Stimulated activated memory B cell treated with anti-CD40 and anti-IgM and Interleukin-4, amounts not matched to agents 10 μg/mL and 1 μg/mL and 100 μg/mL, for 72 hours (primary cell): ENCODE data around the gene GJC1.
A peak's percentile ranks its signal among the peaks of the same experiment; 100 is the strongest.

ENCODE experiments used
- ATAC-seq: fragments of 150-1000 bp; cut with Tn5 transposase; 2 replicates; pipeline ENCODE4 v1.10.0; 2021
- H3K27ac Mint-ChIP-seq: one replicate; pipeline ENCODE4 v1.8.0; 2022; ENCODE audit warnings: mild to moderate bottlenecking, mixed read lengths
- H3K27me3 Mint-ChIP-seq: one replicate; pipeline ENCODE4 v1.8.0; 2022; ENCODE audit warnings: mixed read lengths
- H3K36me3 Mint-ChIP-seq: one replicate; pipeline ENCODE4 v1.8.0; 2022; ENCODE audit warnings: mixed read lengths
- H3K4me1 Mint-ChIP-seq: one replicate; pipeline ENCODE4 v1.8.0; 2022; ENCODE audit warnings: mixed read lengths
- H3K4me3 Mint-ChIP-seq: one replicate; pipeline ENCODE4 v1.8.0; 2022; ENCODE audit warnings: mild to moderate bottlenecking, moderate library complexity, mixed read lengths
- H3K9me3 Mint-ChIP-seq: one replicate; pipeline ENCODE4 v1.8.0; 2022; ENCODE audit warnings: mixed read lengths

Gene GJC1

GRCh38 chr17:44779211-44780025 is 50.7 kb downstream of the GJC1 start:
- Mint-ChIP-seq H3K27ac (no peak overlapping the region), H3K27me3 (peaks cover 37% of the 10 kb centered on the region), H3K4me3 (peak overlapping the region; percentile 70), H3K4me1 (peaks cover 27% of the 10 kb centered on the region), H3K9me3 (no peaks in the 10 kb centered on the region), H3K36me3 (no peaks in the 10 kb centered on the region)
- ATAC-seq, result peak; percentile 22

GRCh38 chr17:44778656-44779210 is 51.4 kb downstream of the GJC1 start:
- Mint-ChIP-seq H3K4me3 (peak overlapping the region; percentile 70), H3K27me3 (peaks cover 43% of the 10 kb centered on the region)

DNA sequence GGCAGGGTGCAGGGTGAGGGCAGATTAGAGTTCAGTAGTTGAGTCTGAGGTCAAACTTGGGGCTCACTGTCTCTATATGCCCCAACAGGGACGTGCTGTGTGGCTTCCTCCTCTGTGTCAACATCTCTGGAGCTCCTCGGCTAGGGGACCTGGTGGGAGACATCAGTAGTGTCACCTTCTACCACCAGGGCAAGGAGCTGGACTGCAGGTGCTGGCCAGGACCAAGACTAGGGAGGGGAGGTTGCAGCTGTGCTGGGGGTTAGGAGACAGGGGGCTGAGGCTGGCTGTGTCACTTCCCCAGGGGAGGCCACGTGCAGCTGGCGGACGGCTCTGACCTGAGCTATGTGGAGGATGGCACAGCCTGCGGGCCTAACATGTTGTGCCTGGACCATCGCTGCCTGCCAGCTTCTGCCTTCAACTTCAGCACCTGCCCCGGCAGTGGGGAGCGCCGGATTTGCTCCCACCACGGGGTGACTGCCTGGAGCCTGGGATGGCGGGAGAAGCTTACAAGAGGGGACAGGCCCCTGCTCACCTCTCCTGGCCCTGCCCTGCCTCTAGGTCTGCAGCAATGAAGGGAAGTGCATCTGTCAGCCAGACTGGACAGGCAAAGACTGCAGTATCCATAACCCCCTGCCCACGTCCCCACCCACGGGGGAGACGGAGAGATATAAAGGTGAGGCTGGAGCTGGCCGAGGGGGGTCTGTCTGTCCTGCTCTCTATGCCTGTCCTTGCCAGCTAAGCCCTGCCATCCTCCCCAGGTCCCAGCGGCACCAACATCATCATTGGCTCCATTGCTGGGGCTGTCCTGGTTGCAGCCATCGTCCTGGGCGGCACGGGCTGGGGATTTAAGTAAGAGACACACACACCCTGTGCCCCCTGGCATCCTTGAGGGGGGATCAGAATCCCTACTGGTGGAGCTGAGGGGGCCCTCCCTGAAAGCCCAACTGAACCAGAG is 52.4 kb downstream of the GJC1 start:
- no peak for ATAC-seq
- peaks cover 52% of the 10 kb centered on the region for H3K27me3 Mint-ChIP-seq
- peaks cover 27% of the 10 kb centered on the region for H3K4me1 Mint-ChIP-seq
- H3K27ac Mint-ChIP-seq, result no peak overlapping the region
- H3K4me3 Mint-ChIP-seq, result no peak overlapping the region
- H3K36me3 Mint-ChIP-seq, result no peaks in the 10 kb centered on the region
- no peaks in the 10 kb centered on the region for H3K9me3 Mint-ChIP-seq

More at GRCh38 chr17:44778656-44779210, 51.4 kb downstream of the GJC1 start:
- Mint-ChIP-seq H3K9me3 (no peaks in the 10 kb centered on the region), H3K36me3 (no peaks in the 10 kb centered on the region), H3K27ac (no peak overlapping the region), H3K4me1 (peaks cover 27% of the 10 kb centered on the region)
- ATAC-seq, result no peak

DNA sequence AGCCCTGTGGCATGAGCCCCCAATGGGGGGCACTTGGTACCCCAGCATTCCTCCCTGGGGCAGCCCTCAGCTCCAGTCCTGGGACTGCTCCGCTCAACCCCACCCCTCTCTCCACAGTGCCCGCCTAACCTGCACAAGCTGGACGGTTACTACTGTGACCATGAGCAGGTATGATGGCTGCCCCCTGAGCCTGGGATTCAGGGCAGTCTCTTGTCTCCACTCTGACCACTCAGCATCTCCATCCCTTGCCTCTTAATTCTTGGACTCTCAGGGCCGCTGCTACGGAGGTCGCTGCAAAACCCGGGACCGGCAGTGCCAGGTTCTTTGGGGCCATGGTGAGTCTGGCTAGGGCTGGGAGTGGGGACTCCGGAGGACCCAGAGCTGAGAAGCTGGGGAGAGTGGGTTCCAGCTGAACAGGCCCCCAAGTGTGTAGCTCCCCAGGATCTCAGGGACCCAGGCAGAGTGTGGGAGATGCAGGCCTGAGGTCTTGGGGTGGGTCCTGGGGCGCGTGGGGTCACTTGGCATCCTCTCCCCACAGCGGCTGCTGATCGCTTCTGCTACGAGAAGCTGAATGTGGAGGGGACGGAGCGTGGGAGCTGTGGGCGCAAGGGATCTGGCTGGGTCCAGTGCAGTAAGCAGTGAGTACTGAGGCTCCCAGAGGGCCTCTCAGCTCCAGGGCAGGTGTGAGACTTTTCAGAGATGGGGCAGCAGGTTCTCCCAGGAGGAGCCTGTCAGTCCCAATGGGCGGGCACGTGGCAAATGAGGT is 53.3 kb downstream of the GJC1 start:
- H3K27ac Mint-ChIP-seq, result peak overlapping the region; percentile 11
- H3K4me3 Mint-ChIP-seq, result peak overlapping the region; percentile 80
- H3K27me3 Mint-ChIP-seq, result peaks cover 52% of the 10 kb centered on the region
- no peaks in the 10 kb centered on the region for H3K9me3 Mint-ChIP-seq
- peaks cover 27% of the 10 kb centered on the region for H3K4me1 Mint-ChIP-seq
- no peak for ATAC-seq
- no peaks in the 10 kb centered on the region for H3K36me3 Mint-ChIP-seq

DNA sequence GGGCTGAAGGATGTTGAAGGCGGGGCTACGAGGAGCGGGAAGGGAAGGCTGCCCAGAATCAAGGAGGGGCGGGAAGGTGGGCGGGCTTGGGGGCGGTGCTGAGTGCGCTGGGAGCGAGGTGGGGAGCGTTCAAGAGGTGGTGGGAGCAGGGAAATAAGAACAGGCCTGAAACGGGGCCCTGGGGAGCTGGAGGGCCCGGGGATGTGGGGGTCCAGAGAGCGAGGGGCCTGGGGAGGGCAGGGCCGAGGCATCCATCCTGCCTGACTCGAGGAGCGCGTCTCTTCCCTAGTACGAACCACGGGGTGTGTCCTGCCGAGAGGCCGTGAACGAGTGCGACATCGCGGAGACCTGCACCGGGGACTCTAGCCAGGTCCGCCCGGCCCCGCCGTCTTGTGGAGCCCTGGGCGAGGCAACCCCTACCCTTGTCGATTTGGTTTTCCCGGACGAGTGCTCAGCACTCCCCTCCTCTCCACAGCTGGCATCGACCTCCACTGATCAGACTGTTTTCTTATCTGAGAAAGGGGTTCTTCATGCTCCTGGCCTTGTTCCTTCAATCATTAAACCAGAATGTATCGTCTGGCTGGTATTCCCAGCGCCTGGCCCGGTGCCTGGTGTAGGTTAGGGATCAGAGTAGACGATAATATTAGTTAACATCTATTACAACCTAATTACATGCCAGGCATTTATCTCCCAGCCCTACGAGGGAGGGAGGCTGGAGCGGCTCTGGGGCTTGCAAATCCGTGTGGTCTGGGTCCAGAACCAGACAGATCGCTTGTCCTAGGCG is 54.1 kb downstream of the GJC1 start:
- H3K4me1 Mint-ChIP-seq, result peaks cover 27% of the 10 kb centered on the region
- H3K27ac Mint-ChIP-seq, result peak overlapping the region; percentile 11
- no peaks in the 10 kb centered on the region for H3K36me3 Mint-ChIP-seq
- H3K27me3 Mint-ChIP-seq, result peaks cover 52% of the 10 kb centered on the region
- no peaks in the 10 kb centered on the region for H3K9me3 Mint-ChIP-seq
- peak overlapping the region; percentile 80 for H3K4me3 Mint-ChIP-seq
- ATAC-seq, result peak; percentile 17

- H3K36me3 Mint-ChIP-seq, result no peaks in the 10 kb centered on the region
- peaks cover 48% of the 10 kb centered on the region for H3K27me3 Mint-ChIP-seq
Observed at GRCh38 chr17:44775136-44775837, 54.8 kb downstream of the GJC1 start.

DNA sequence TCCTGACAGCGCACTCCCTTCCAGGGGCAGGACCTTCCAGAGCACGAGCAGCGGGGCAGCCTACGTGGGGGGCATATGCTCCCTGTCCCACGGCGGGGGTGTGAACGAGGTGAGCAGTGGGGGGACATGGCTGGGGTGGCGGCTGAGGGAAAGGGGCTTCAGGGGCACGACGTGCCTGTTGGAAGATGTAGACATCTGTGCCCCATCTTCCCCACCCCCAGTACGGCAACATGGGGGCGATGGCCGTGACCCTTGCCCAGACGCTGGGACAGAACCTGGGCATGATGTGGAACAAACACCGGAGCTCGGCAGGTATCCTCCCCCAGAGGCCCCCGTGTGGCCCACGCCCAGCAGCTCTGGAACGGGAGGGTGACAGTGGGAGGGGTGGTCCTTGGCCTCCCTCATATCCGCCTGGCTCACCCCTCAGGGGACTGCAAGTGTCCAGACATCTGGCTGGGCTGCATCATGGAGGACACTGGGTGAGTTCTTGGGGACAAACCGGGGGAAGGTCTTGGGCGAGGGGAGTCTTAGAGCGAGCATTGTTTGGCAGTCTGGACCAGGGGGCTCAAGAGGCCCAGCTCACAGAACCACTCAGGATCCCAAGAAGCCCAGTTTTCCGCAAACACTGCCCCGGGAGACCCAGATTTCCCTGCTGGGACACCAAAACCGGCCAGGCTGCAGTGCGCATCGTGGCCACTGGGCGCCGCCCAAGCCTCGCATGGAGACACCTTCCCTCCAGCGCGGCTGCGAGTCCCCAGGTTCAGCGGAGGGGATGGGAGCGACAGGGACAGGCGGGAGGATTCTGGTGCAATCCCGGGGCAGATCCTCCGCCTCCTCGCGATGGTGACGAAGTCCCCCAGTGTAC is 55.6 kb downstream of the GJC1 start:
- H3K27ac Mint-ChIP-seq, result peak overlapping the region; percentile 11
- ATAC-seq, result peak; percentile 63
- no peaks in the 10 kb centered on the region for H3K36me3 Mint-ChIP-seq
- H3K27me3 Mint-ChIP-seq, result peaks cover 48% of the 10 kb centered on the region
- H3K9me3 Mint-ChIP-seq, result no peaks in the 10 kb centered on the region
- H3K4me3 Mint-ChIP-seq, result peak overlapping the region; percentile 80
- peaks cover 22% of the 10 kb centered on the region for H3K4me1 Mint-ChIP-seq

More at GRCh38 chr17:44775136-44775837, 54.8 kb downstream of the GJC1 start:
- H3K4me1 Mint-ChIP-seq, result peaks cover 27% of the 10 kb centered on the region
- no peaks in the 10 kb centered on the region for H3K9me3 Mint-ChIP-seq
- peak overlapping the region; percentile 80 for H3K4me3 Mint-ChIP-seq
- ATAC-seq, result peak; percentile 95
- peak overlapping the region; percentile 11 for H3K27ac Mint-ChIP-seq

DNA sequence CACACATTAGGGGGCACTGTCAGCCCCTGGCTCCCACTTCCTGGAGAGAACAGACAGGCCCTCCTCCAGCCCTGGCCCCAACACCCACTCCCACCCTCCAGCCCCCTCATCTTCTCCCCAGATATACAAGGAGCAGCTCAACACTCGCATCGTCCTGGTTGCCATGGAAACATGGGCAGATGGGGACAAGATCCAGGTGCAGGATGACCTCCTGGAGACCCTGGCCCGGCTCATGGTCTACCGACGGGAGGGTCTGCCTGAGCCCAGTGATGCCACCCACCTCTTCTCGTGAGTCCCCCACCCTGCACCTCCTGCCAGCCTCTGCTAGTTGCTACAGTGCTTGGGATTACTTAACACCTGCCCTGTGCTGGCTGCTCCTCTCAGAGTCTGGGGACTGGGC is 56.9 kb downstream of the GJC1 start:
- peaks cover 54% of the 10 kb centered on the region for H3K27me3 Mint-ChIP-seq
- no peak overlapping the region for H3K4me3 Mint-ChIP-seq
- H3K4me1 Mint-ChIP-seq, result peaks cover 14% of the 10 kb centered on the region
- H3K27ac Mint-ChIP-seq, result no peak overlapping the region
- no peak for ATAC-seq
- no peaks in the 10 kb centered on the region for H3K9me3 Mint-ChIP-seq
- no peaks in the 10 kb centered on the region for H3K36me3 Mint-ChIP-seq

- H3K4me3 Mint-ChIP-seq, result no peak overlapping the region
- H3K27me3 Mint-ChIP-seq, result peaks cover 54% of the 10 kb centered on the region
- H3K27ac Mint-ChIP-seq, result no peak overlapping the region
- peaks cover 19% of the 10 kb centered on the region for H3K4me1 Mint-ChIP-seq
- H3K36me3 Mint-ChIP-seq, result no peaks in the 10 kb centered on the region
- no peaks in the 10 kb centered on the region for H3K9me3 Mint-ChIP-seq
- no peak for ATAC-seq
Observed at GRCh38 chr17:44772308-44773045, 57.6 kb downstream of the GJC1 start.

- Mint-ChIP-seq H3K4me1 (peaks cover 12% of the 10 kb centered on the region), H3K36me3 (no peaks in the 10 kb centered on the region), H3K27me3 (peaks cover 55% of the 10 kb centered on the region), H3K9me3 (no peaks in the 10 kb centered on the region), H3K27ac (no peak overlapping the region), H3K4me3 (no peak overlapping the region)
- ATAC-seq, result no peak
Observed at GRCh38 chr17:44770166-44770925, 59.7 kb downstream of the GJC1 start.

DNA sequence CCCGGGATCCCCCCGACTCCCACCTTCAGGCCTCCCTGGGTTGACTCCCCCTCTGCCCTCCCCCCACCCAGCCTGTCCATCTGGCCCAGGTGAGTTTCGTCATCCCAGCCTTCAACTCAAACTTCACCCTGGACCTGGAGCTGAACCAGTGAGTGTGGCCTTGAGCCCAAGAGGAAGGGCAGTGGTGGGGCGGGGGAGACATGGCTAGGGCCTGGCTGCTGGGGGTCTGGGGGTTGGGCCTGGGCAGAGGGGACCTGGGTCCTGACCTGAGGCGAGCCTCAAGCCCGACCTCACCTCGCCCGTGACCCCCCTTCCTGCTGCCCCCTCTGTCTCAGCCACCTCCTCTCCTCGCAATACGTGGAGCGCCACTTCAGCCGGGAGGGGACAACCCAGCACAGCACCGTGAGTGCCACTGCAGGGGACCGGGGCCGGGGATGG is 60.4 kb downstream of the GJC1 start:
- no peak overlapping the region for H3K4me3 Mint-ChIP-seq
- no peaks in the 10 kb centered on the region for H3K36me3 Mint-ChIP-seq
- H3K4me1 Mint-ChIP-seq, result peaks cover 7% of the 10 kb centered on the region
- H3K27ac Mint-ChIP-seq, result no peak overlapping the region
- ATAC-seq, result no peak
- H3K27me3 Mint-ChIP-seq, result peaks cover 55% of the 10 kb centered on the region
- H3K9me3 Mint-ChIP-seq, result no peaks in the 10 kb centered on the region

- H3K36me3 Mint-ChIP-seq, result no peaks in the 10 kb centered on the region
- no peak for ATAC-seq
- no peaks in the 10 kb centered on the region for H3K9me3 Mint-ChIP-seq
- H3K27me3 Mint-ChIP-seq, result peaks cover 57% of the 10 kb centered on the region
- no peak overlapping the region for H3K4me3 Mint-ChIP-seq
- peaks cover 6% of the 10 kb centered on the region for H3K4me1 Mint-ChIP-seq
- H3K27ac Mint-ChIP-seq, result no peak overlapping the region
Observed at GRCh38 chr17:44769230-44769629, 60.9 kb downstream of the GJC1 start.
